GM18858 (cell line): ENCODE data around the gene NBAS.

Source experiments
- ATAC-seq: cut with Tn5 transposase; IDR thresholded peaks from one replicate; pipeline ENCODE4 v1.9.1; 2021; ENCODE audit not compliant: unreplicated experiment

NBAS gene

DNA sequence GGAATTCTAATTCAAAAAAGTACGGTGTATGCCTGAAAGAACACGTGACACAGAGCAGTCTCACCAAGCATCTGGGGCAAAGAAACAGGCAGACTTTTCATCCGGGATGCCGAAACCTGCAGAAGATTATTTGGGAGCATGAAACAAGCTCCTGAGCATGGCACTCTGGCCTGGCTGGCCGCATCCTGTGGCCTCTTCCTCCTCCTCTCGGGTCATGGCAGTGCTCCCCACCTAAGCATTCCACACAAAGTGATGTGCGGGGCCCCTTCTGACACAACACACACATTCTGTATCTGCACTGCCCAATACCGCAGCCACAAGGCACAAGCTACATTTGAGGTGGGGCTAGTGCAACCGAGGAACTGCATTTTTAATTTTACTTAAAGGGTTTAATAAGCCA is 380.8 kb downstream of the NBAS start:
- no peak for ATAC-seq

DNA sequence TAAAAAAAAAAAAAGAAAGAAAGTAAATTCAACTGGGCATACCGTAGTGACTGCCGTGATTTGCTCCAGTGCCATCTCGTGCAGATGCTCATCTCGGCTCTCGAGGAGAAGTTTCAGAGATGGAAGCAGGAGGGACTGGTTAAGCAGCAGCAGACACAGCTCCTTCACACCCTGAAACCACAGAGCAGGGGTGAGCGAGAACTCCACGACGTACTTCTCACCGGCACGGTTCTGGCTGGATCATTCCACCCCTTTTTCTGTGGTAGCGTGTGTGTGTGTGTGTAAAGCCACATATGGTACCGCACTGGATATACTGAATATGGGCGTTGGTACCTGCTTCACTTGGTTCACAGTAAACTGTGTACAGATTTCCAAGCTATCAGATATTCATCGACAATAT is 382.2 kb downstream of the NBAS start:
- no peak for ATAC-seq

DNA sequence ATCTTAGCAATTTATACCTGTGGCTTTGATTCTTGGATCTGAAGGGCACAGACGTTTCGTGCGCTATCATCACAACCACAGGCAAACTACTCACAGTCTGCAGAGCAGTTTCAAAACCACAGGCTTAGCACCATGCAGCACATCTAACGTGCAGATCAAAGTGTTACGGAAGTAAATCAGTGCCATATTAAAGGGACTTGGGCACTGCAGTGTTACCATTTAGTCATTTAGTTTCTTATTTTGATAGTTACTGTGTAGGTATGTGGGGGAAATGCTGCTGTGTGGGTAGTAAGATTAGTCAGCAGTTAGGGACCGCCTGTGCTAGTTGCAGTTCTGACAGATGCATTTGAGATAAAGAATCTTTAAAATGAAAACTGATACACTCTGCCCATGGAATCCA is 384.0 kb downstream of the NBAS start:
- peak; percentile 99 for ATAC-seq

DNA sequence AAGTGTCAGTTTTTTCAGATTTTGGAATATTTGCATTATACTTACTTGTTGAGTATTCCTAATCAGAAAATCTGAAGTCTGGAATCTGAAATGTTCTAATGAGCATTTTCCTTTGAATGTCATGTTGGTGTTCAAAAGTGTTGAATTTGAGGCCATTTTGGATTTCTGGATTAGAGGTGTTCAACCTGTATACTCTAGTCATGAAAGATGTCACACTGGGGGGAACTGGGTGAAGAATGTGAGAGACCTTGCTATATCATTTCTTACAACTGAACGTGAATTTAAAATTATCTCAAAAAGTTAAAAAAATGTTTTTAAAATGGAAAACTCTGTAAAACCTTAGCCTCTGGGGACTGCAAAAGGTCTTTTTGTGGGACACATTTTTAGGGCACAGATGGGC is 384.5 kb downstream of the NBAS start:
- no peak for ATAC-seq

DNA sequence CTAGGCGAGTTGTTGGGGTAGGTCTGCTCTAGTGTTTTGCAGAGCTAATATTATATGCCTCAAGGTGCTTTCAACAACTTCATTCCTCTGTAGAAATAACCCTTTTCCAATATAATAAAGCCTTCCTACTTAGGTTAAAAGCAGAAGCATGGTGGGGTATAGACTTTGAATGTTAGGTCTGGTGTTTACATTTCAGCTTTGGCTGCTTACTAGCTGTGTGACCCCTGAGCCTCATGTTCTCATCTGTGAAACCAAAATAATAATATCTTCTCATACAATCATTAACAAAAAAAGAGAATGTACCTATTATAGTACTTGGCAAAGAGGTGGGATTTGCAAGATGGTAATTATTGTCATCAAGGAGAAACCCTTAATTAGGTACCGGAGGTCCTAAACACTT is 386.6 kb downstream of the NBAS start:
- no peak for ATAC-seq

DNA sequence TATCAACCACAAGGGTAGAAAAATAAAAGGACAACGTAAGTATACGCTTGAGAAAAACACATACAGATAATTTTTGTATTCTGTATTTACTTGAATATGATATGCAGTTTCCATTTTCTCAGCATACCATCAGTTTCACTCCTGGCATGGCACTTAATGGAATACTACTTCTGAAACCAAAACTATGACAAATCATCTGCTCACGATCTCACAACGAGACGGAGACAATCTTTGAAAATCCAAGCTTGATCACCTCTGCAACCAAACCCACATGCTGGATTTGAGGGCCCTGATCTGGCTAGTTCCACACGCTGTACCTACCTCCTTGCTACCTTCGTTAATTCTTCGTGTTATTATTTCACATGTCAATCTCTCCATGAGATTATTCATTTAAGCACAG is 387.6 kb downstream of the NBAS start:
- no peak for ATAC-seq

DNA sequence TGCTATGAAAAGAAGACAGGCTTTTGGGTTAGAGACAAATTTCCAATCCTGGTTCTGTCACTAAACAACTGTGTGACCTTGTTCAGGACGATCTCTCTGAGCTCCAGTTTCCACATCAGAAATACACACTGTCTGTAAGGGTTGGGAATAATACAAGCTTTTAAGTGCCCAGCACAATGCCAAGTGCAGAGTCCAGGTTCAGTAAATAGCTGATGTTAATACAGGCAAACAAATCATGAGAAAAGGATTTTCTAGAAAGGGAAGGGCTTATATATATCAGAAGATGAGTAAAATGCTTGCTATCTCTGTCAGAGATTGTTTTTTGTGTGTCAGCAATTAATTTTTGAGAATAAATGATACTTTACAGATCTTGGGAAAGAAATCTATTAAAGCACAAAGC is 388.3 kb downstream of the NBAS start:
- ATAC-seq: no peak

DNA sequence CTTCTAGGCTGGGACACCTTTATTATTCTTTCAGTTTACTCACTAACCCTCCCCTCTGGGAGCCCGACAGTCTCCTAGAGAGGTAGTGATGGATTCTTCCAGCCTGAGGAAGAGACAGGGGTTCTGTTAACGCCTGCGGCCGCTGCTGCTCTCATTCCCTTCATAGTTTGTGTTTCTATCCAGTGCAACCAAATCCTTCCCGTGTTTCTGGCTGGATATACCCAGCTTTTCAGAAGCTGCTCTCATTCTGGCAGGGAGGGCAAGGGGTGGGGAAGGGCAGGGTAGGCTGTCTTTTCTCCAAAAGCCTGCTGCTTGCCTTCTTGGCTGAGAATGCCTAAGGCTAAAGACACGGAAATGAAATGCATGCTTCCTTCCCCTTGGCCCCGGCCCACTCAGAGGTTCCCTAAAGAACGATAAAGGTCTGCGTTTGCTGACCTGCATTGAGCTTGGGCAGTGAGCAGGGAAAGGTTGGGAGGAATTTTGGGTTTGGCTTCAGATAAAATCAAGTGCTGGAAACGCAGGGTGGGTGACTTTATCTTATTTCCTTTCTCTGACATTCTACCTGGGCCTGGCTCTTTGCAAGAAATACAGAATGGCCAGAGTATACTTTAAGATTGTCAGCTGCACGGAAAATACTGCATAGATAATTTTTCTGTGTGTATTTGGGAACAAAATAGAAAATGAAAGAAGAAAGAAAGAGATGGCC is 390.9 kb downstream of the NBAS start:
- ATAC-seq: no peak

DNA sequence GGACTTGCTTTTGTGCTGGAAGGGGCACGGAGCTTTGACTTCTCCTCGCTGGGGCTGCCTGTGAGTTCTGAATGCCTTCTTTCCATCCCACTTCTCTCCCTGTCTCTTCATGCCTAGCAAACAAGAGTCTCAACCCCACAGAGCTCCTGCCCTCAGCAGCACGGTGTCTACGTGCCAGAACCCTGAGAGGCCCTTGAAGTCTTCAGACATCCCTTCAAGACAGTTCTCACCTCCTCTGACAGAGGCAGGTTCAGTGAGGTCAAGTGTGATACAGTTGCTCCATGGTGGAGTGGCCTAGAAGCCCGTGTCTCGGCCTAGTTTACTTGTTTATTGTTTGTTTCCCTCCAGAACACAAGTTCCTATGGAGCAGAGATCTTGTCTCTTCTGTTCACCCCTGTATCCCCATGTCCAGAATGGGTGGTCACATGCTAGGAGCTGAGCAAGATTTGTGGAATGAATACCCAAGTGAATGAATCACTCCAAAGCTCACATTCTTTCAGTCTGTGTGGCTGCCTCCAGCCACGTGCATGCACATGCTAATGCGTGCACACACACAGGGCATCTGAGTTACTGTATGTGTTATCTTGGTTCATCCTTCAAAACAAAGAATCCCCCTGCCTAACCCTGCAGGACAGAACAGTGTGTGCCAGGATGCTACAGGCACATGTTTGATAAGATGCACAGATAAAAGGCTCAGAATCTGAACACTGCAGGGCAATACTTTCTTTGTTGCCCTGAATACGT is 391.6 kb downstream of the NBAS start:
- ATAC-seq: no peak

DNA sequence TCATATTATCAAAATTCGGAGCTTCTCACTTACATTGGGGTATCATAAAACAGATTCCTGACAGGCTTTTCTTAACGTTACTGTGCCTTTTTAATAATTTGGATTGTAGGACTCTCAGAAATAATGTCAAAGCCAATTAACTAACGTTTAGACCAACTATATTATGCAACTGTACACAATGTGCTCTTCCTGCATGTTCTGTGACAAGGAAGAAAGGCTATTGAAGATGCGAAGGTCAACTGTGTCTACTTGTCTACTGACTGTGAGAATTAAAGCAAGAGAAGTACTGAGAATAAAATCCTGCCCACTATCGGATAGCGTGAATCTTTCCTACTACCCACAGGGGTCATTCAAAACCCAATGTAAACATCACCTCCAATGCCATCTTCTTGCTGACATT is 393.0 kb downstream of the NBAS start:
- no peak for ATAC-seq

DNA sequence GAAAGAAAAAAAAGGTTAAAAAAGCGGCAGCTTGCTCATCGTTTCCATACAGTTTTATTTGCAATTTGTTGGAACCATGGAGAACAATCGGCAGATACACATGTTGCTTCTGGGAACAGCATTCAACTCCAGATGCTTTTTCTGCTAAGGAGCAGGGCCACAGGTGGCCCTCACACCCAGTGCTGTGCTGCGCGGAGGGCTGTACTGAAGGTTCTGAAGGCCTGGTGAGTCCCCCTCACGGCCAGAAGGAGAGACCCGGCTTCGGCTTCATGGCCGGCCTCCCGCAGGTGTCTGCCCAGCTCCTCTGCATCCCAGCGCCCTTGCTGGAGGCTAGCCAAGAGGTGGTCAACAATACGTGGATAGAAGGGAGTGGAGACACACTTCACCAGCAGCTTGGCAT is 394.3 kb downstream of the NBAS start:
- ATAC-seq: no peak

DNA sequence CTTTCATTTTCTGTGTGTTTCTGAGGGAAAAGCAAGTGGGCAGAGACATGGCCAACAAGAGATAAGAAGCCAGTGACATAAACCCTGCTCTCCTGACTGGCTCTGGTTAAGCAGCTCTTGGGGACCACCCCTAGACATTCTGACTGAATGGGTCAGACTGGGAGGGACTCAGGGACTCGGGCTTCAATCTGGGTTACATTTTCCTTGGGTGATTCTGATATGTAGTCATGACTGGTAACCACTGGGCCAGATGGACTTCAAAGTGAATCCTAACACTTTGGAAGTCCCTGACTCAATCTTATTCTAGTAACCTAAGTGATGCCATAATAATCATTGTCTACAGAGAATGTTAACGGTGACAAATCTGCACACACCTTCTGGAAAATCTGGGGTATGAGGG is 397.8 kb downstream of the NBAS start:
- ATAC-seq: no peak

DNA sequence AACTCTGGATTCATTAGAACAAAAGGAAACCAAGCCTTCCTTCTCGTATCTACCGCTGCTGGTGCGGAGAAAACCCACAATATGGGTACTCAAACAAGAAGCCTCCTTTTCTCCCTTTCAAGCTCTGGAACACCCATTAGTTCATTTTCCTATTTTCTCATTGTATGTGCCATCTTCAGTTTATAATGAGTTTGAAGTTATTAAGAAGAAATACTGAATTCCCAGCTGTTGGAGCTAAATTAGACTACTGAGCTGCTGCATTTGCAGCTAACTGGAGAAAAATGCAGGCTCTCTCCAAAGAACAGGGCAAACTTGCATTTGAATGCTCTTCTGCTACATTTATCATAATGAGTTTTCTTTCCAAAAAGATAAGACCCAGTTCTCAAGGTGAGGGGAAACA is 398.5 kb downstream of the NBAS start:
- no peak for ATAC-seq

DNA sequence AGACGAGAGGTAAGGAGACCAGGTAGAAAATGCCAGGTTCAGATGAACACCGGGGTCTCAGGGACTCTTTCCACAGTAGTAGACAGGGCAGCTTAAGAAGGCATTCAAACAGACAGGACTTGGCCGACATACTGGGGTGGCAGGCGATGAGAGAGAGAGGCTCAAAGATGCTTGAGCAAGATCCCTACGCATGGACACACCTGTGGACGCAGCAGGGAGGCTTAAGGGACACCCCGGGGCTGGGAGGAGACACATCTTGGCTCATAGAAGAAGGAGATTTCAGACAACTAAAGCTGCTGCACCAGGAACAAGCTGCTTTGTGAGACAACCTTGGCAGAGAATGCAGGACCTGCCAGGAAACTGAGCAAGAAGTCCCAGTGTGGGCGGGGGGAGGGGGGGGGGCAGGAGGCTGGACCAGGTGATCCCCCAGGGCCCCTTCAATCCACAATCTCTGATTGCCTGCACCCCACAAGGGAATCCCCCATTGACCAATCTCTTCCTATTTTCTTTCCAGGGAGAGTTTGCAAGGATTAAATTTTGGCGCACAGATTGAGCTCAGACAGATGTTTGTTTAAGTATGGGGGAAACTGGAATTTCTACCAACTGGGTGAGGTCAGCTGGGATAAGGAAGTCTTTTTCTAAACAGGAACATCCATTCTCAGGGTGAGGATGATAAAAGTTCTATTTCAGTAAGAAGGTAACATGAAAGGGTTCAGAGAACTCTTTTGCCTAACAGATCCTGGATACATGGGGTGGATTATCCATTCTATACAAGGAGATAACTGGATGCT is 400.7 kb downstream of the NBAS start:
- ATAC-seq: no peak

DNA sequence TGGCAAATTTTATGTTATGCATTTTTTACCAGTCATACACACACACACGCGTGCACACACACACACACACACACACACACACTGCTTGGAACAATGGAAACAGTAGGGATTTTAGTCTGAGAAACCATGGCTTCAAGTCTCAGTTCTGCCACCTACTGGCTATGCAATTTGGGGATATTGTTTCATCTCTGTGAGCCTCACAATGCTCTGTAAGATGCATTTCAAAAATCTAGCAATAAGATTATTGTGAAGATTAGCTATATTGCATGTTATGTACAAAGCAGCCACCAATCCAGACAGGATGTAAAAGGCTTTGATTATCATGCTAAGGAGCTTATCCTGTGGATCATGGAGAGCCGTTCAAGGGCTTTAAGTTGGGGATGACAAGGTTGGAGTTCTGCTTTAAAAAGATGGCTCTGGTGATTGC is 401.4 kb downstream of the NBAS start:
- ATAC-seq: no peak

DNA sequence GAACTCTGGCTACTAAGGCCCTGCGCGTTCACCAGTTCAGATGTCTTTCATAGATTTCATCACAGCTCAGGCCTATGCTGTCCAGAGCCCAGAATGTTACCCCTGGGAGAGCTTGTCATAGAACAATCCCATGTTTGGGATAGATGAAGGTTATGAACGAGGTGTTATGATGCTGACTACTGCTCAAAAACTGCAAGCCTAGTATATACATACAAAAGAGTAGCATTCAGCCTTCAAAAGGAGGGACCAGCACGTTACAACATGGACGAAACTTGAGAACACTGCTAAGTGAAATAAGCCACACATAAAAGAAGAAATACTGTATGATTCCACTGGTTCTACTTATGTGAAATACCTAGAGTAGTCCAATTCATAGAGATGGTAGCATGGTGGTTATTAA is 401.9 kb downstream of the NBAS start:
- ATAC-seq: no peak

DNA sequence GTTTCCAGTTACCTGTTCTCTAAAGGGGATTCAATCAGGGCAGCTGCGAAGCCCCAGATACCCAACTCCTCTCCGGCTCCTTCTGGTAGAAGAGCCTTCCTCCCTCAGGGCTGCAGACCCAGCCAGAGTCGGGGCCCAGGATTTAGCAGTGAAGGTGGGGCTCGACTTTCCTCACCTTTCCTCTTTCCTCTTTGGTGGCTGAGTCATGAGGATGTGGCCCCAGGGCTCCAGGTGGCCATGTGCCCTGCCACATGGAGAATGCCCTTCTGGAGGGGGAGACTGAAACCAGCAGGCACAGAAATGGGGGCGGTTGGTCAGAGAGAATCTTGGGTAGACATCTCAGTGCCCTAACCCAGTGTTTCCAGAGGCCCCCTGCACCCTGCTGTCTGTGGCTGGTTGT is 402.6 kb downstream of the NBAS start:
- no peak for ATAC-seq

DNA sequence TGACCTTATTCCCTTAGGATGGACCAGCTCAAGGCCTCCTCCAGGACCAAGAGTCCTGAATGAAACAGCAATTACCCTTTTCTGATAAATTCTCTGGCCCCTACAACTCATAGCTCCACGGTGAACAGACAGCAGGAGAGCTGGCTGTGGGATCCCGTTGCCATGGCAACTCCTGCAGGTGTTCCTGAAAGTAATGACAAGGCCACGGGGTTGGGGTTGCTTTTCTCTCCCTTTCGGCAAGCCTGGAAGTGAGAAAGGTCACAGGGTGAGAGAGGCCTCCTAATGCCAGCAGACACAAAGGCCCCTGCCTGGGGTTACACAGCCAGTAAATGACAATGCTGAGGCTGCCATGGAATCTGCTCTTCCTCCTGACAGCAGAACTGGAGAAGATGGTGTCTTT is 403.0 kb downstream of the NBAS start:
- ATAC-seq: no peak

DNA sequence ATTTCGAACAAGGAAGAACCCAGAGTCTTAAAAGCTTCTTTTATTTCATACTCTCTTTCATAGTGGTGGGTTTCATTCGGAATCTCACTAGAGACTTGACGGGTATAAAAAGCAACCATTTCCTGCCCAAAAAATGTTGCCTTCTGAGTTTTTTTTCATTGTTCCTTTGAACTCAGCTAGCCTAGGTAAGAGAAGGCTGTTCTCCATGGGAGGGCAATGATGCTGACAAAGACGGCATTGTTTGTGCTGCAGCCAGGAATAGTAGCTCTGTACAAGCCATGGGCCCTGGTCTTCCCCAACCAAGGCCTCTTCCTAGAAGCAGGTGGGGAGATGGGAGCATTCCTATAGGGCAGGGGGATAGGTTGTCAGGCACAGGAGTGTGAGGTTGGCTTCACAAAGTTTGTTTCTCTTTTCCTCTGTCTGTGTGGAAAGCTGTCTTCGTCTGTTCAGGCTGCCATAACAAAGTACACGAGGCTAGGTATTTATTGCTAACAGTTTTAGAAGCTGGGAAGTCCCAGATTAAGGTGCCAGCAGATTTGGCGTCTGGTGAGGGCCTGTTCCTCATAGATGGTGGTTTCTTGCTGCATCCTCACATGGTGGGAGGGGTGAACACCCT is 405.1 kb downstream of the NBAS start:
- no peak for ATAC-seq

DNA sequence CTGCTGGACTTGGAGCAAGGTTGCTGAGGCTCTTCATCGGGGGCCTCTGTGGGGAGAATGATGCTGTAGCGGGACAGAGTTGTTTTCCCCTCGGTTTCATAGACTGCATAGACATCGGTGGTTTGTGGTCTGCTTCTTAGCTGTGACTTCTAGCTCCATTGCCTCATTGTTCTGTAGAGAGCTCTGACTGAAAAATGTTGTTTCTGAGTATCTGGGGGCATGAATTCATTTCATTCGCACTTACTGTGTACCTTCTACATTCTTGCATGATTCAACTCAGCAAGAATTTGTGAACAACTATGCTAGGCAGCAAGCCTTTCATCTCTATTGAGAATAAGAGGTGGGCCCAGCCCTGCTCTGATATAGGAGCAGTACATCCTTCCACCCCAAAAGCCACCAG is 406.8 kb downstream of the NBAS start:
- no peak for ATAC-seq

DNA sequence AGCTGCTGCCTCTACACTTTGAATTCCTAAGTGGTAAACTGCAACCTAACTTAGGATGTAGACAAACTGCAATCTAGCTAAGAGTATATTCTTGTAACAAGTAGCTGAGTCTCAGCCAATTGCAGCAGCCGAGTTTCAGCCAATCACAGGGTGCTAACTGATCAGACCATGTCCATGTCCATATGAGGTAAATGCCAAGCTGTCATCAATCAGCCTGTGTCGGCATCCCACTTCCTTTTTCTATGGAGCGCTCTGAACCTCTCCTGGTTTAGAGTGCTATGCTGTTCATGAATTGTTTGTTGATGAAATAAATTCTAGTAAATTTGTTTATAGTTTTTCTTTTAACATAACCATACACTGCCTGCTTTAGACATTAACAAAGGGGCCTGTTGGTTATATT is 408.8 kb downstream of the NBAS start:
- ATAC-seq: no peak

DNA sequence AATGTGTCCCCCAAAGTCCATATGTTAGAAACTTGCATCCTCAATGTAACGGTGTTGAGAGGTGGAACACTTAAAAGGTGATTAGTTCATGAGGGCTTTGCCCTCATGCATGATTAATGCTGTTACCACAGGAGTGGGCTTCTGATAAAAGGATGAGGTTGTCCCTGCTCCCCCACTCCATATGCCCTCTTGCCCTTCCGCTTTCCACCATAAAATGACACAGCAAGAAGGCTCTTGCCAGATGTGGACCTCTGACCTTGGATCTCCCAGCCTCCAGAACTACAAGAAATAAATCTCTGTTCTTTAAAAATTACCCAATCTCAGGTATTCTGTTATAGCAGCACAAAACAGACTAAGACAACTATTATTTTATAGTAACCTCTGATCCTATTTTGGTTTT is 412.1 kb downstream of the NBAS start:
- ATAC-seq: no peak
